PC-3 (cell line): ENCODE measurements around the gene PCSK1.

ENCODE experiments used
- CTCF ChIP-seq: fragments of 300-600 bp; sonication (generic); conservative IDR thresholded peaks from 2 replicates; pipeline ENCODE4 v1.5.1; 2017; ENCODE audit warnings: antibody characterized with exemption, low read depth, mild to moderate bottlenecking, low read length
- EZH2 ChIP-seq: fragments of 300-600 bp; sonication (generic); IDR thresholded peaks from one replicate; pipeline ENCODE4 v1.6.1; 2017; ENCODE audit warnings: antibody characterized with exemption, mild to moderate bottlenecking, low read length; ENCODE audit not compliant: unreplicated experiment
- EZH2phosphoT487 ChIP-seq: fragments of 300-600 bp; sonication (generic); IDR thresholded peaks from 2 replicates; pipeline ENCODE4 v1.6.1; 2018; ENCODE audit warnings: mild to moderate bottlenecking, antibody characterized with exemption, low read length, borderline replicate concordance

GRCh38 chr5:96343094-96343493 lies 90.0 kb downstream of the PCSK1 start:
- TF ChIP-seq CTCF = no peak
- no peak for TF ChIP-seq EZH2
- TF ChIP-seq EZH2phosphoT487 = no peak
